Measurements from ENCODE around the gene KIDINS220.

Gene KIDINS220

DNA sequence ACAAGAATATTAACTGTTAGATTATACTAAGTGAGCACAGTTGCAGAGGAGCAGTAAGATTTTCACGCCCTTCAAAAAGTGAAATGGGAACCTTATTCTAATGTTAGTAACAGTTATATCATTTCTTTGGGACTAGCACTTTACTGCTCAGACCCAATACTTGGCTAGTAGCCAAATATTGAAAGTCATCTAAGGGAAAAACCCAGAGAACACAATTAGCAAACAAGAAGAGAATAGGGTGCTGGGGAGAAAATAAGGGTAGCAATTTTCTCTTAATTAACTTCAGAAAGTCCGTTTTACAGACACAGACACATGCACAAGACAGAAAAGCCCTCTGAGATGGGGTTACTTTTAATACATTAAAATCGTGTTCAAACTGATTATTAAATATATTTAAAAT is 83.8 kb downstream of the KIDINS220 start:
- peak; percentile 26 for DNase-seq (ENCODE audit: low spot score)

DNA sequence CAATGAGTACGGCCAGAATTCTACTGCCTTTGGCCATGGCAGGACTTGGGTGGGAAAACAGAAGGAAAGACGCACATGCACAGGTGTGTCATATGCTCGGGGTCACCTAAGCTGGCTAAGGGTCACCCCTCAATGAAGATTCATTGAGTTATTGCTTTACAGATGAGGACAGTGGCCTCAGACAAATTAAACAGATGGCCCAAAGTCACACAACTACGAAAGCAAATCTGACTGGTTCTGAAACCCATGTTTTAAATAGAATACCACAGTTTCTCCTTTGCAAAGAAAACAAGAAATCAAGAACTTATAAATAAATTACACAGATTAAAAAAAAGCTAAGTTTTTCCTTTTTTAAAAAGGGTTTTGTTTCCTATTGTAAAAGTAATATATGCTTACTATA is 85.0 kb downstream of the KIDINS220 start:
- TF ChIP-seq, protein P1, sequence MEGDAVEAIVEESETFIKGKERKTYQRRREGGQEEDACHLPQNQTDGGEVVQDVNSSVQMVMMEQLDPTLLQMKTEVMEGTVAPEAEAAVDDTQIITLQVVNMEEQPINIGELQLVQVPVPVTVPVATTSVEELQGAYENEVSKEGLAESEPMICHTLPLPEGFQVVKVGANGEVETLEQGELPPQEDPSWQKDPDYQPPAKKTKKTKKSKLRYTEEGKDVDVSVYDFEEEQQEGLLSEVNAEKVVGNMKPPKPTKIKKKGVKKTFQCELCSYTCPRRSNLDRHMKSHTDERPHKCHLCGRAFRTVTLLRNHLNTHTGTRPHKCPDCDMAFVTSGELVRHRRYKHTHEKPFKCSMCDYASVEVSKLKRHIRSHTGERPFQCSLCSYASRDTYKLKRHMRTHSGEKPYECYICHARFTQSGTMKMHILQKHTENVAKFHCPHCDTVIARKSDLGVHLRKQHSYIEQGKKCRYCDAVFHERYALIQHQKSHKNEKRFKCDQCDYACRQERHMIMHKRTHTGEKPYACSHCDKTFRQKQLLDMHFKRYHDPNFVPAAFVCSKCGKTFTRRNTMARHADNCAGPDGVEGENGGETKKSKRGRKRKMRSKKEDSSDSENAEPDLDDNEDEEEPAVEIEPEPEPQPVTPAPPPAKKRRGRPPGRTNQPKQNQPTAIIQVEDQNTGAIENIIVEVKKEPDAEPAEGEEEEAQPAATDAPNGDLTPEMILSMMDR (IDR thresholded peaks at IDR 0.05; ENCODE audit: extremely low read depth, missing control alignments): no peak

More for the DNA sequence above, 83.8 kb downstream of the KIDINS220 start:
- TF ChIP-seq, protein P1 (IDR thresholded peaks at IDR 0.05; ENCODE audit: extremely low read depth, missing control alignments): no peak

DNA sequence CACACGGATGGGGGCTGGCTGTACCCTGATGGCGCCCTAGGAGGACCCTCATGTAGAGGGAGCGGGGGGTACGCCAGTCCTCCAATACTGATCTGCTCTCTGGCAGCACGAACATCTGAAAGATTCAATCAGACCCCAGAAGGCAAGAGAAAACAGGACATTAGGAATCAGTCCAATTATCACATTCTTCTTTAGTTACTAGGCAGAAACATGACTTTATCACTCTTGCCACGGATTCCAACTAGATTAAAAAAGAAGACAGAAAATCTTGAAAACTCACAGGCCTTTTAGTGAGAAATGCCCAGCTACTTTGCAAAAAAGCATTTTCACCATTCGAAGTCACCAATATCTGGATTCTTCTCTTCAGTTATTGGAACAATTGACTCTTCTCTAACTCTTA is 87.2 kb downstream of the KIDINS220 start:
- TF ChIP-seq, protein P1 (IDR thresholded peaks at IDR 0.05; ENCODE audit: extremely low read depth, missing control alignments): no peak
- DNase-seq (ENCODE audit: low spot score): no peak

More for the DNA sequence above, 85.0 kb downstream of the KIDINS220 start:
- peak; percentile 22 for DNase-seq (ENCODE audit: low spot score)

DNA sequence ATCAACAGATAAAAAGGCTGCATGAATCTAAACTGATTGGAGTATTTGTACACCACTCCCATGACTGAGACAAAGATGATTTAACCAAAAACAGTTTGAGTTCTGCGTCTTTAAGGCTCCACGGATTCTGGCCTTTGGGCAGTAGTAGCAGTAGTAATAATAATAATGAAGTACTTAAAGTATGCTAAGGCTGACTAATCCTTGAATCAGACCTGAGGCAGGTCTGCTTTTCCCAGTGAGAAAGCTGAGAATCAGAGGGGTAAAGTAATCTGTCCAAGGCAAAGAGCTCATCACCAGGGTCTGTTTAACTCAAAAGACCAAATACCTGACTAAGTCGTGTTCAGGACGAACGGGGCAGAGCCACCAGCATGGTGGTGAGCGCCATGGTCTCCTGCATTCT is 94.2 kb downstream of the KIDINS220 start:
- TF ChIP-seq, protein P1 (IDR thresholded peaks at IDR 0.05; ENCODE audit: extremely low read depth, missing control alignments): no peak
- DNase-seq (ENCODE audit: low spot score): no peak

DNA sequence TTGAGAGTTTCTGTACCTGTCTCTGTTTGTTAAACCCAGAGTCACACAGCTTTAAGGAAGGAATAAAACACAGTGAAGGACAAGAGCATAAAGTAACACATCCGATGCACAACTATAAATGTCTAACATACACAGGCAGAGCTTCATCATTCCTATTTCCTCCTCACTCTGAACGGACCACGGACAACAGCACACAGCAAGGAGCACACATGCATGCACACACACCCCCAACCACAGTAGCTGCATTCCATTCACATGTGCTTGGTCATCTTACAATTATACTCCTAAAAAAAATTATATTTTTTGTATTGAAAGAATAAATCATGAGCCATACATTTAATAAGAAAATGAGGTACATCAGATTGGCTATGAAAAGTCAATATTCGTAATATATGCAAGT is 97.3 kb downstream of the KIDINS220 start:
- TF ChIP-seq, protein P1 (IDR thresholded peaks at IDR 0.05; ENCODE audit: extremely low read depth, missing control alignments): no peak
- no peak for DNase-seq (ENCODE audit: low spot score)

DNA sequence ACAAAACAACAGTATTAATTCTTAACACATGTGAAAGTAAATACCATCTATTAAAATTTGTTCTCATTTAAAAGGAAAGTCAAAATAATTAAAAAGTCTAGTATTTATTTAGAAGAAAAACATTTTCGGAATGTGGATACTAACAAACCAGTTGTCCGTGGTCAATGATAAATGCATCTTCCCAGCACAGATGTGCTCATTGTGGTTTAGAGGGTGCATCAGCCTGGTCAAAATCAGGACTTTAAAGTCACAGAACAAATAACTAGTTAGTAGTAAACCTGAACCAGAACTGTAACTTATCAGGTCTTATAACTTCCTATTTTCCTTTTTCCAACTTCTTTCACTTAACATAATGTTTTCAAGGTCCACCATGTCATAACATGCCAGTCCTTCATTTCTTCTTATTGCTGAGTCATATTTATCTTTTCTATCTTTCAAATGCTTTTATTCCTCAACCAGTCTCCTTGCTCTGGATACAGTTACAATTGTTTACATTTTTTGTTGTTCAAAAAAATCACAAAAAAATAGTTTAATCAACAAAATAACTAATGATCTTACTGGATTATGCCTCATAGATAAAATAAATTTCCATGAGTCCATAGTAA is 99.7 kb downstream of the KIDINS220 start:
- TF ChIP-seq, protein P1 (IDR thresholded peaks at IDR 0.05; ENCODE audit: extremely low read depth, missing control alignments): no peak
- DNase-seq (ENCODE audit: low spot score): no peak

DNA sequence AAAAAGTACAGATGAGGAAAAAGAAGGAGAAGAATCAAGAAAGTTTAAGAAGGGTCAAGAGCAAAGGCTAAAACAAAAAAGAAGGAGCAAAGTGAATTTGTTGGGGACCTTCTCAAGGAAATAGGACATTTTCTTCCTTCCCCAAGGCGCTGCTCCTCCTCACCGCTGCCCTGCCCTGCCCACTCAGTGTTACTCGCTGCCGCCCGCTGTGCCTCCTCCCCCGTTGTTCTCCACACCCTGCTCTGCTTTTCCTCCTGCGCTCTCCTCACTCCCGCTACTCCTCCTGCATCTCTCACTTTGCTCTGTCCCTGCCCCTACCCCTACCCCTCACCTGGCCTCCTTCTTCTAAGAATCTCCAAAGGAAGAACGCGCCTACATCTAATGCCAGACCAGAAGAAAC is 104.8 kb downstream of the KIDINS220 start:
- TF ChIP-seq, protein P1 (IDR thresholded peaks at IDR 0.05; ENCODE audit: extremely low read depth, missing control alignments): no peak
- DNase-seq (ENCODE audit: low spot score): no peak

Data from GM20000 (cell line).